ENCODE measurements around the gene FBN1. TPM values are rescaled to one million over a fixed set of nuclear protein-coding genes. Genes with fewer than 3 reads are reported as not detected.

FBN1 gene
- total RNA-seq, 1 donor from 2014 or later = 102 TPM

- Histone ChIP-seq H3K36me3 (no peaks in the 10 kb centered on the region), H3K4me1 (peaks cover 11% of the 10 kb centered on the region), H3K27me3 (no peaks in the 10 kb centered on the region), H3K9me3 (no peaks in the 10 kb centered on the region), H3K27ac (no peak overlapping the region), H3K4me3 (no peak overlapping the region)
- no peak for DNase-seq (ENCODE audit: extremely low spot score in 2 of 2)
- intact Hi-C loops (cut with DNase I) = no loop called here
- TF ChIP-seq POLR2AphosphoS5 (IDR thresholded peaks at IDR 0.05; ENCODE audit: insufficient read depth in 1 of 2, low read depth in 1 of 2) = no peak
- no peak for TF ChIP-seq POLR2A (IDR thresholded peaks at IDR 0.05)
- TF ChIP-seq CTCF (IDR thresholded peaks at IDR 0.05) = no peak
Observed at GRCh38 chr15:48592933-48593332, 52.6 kb downstream of the FBN1 start.

GRCh38 chr15:48592221-48592731 is 53.2 kb downstream of the FBN1 start:
- Histone ChIP-seq H3K27me3 (no peaks in the 10 kb centered on the region), H3K27ac (no peak overlapping the region), H3K4me3 (no peak overlapping the region), H3K4me1 (peaks cover 4% of the 10 kb centered on the region), H3K9me3 (no peaks in the 10 kb centered on the region), H3K36me3 (no peaks in the 10 kb centered on the region)
- intact Hi-C loops (cut with DNase I) = no loop called here
- DNase-seq (ENCODE audit: extremely low spot score in 2 of 2) = no peak
- TF ChIP-seq CTCF (IDR thresholded peaks at IDR 0.05) (no peak), POLR2AphosphoS5 (IDR thresholded peaks at IDR 0.05; ENCODE audit: insufficient read depth in 1 of 2, low read depth in 1 of 2) (no peak), POLR2A (IDR thresholded peaks at IDR 0.05) (no peak)

- no peak overlapping the region for H3K4me3 ChIP-seq
- DNase-seq (ENCODE audit: extremely low spot score in 2 of 2) = no peak
- no peaks in the 10 kb centered on the region for H3K9me3 ChIP-seq
- intact Hi-C loops (cut with DNase I) = no loop called here
- TF ChIP-seq CTCF (IDR thresholded peaks at IDR 0.05) = no peak
- TF ChIP-seq POLR2A (IDR thresholded peaks at IDR 0.05) = no peak
- no peak for TF ChIP-seq POLR2AphosphoS5 (IDR thresholded peaks at IDR 0.05; ENCODE audit: insufficient read depth in 1 of 2, low read depth in 1 of 2)
- no peaks in the 10 kb centered on the region for H3K27me3 ChIP-seq
- peaks cover 4% of the 10 kb centered on the region for H3K4me1 ChIP-seq
- H3K27ac ChIP-seq = no peak overlapping the region
- no peaks in the 10 kb centered on the region for H3K36me3 ChIP-seq
Observed at GRCh38 chr15:48590723-48591122, 54.8 kb downstream of the FBN1 start.

- no peaks in the 10 kb centered on the region for H3K36me3 ChIP-seq
- TF ChIP-seq CTCF (IDR thresholded peaks at IDR 0.05) (no peak), POLR2A (IDR thresholded peaks at IDR 0.05) (no peak), POLR2AphosphoS5 (IDR thresholded peaks at IDR 0.05; ENCODE audit: insufficient read depth in 1 of 2, low read depth in 1 of 2) (no peak)
- no peak overlapping the region for H3K4me3 ChIP-seq
- H3K4me1 ChIP-seq = peaks cover 17% of the 10 kb centered on the region
- no peak overlapping the region for H3K27ac ChIP-seq
- intact Hi-C loops (cut with DNase I) = no loop called here
- H3K27me3 ChIP-seq = no peaks in the 10 kb centered on the region
- no peak for DNase-seq (ENCODE audit: extremely low spot score in 2 of 2)
- H3K9me3 ChIP-seq = no peaks in the 10 kb centered on the region
Observed at GRCh38 chr15:48584812-48585563, 60.5 kb downstream of the FBN1 start.

Data from vagina (tissue), 2 donors.